Heart left ventricle (tissue), 13 donors: ENCODE results near the gene ANKRD29.

Experiments
- POLR2A ChIP-seq, 2 donors: fragments of 450-650 bp; IDR thresholded peaks; one replicate each; pipeline ENCODE4 v1.6.1; 2017; ENCODE audit warnings: antibody characterized with exemption in 2 of 2, mild to moderate bottlenecking in 2 of 2, moderate library complexity in 2 of 2
- TF ChIP-seq, protein P1 (sequence below), 12 donors: fragments of 200-600 bp; sonication (generic) in 4 of 12; IDR thresholded peaks; one replicate each; pipeline versions ENCODE4 v1.5.0 to v1.8.0; 2018 to 2022; ENCODE audit warnings: antibody characterized with exemption in 12 of 12, mild to moderate bottlenecking in 5 of 12
- donor health status: ischemic (EF 13 %, LVEDD 7.1; RV severe dilation, severe dysfunction).
- donor health status: DM: no; HTN: yes; CAD: no.
- donor health status: DM: no; HTN: no; CAD: no.
- donor health status: ischemic (EF 25% LVEDD 6.9; RV normal size, moderate dysfunction).
- donor health status: ischemic (EF 25% LVEDD 5.7; RV mildly dilated, moderate dysfunction).
- donor health status: ischemic (EF 35%, LVEDD 5.7; RV mildly dilated, moderate dysfunction).
- donor health status: nonischemic (EF 11% LVEDD 7.7; RV severe dilation, severe dysfunction).
- donor health status: DM: yes; HTN: yes; CAD: no.
- donor health status: PGD.
- donor health status: ischemic (EF 29% LVEDD 5.4; RV normal size, mild dysfunction).
- donor health status: nonischemic (EF 23%, LVEDD 6.1; RV moderate dilation, normal function).

DNA sequence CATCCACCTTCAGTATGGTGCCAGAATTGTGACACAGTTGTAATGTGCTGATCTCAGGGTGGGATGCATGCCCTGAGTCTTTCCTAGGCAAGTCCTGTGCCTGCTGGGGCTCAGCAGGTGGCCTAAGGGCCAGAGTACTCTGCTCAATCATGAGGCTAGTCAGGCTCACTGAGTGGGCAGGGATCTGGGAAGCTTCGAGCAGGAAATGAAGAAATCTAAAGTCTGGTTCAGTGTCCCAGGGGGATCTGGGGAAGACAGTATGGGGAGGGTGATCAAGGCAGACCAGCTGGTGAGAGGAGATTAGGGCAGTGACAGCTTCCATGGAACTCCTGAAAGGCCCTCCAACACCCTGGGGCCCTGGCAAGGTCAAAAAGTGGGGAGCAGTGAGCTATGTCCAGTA lies 8.9 kb upstream of the ANKRD29 start:
- TF ChIP-seq, protein P1, sequence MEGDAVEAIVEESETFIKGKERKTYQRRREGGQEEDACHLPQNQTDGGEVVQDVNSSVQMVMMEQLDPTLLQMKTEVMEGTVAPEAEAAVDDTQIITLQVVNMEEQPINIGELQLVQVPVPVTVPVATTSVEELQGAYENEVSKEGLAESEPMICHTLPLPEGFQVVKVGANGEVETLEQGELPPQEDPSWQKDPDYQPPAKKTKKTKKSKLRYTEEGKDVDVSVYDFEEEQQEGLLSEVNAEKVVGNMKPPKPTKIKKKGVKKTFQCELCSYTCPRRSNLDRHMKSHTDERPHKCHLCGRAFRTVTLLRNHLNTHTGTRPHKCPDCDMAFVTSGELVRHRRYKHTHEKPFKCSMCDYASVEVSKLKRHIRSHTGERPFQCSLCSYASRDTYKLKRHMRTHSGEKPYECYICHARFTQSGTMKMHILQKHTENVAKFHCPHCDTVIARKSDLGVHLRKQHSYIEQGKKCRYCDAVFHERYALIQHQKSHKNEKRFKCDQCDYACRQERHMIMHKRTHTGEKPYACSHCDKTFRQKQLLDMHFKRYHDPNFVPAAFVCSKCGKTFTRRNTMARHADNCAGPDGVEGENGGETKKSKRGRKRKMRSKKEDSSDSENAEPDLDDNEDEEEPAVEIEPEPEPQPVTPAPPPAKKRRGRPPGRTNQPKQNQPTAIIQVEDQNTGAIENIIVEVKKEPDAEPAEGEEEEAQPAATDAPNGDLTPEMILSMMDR (IDR thresholded peaks at IDR 0.05): no peak
- no peak for TF ChIP-seq POLR2A (IDR thresholded peaks at IDR 0.05)
